GM18519 (cell line): ENCODE measurements around the gene AP2B1.

Experiments
- ATAC-seq: cut with Tn5 transposase; IDR thresholded peaks from one replicate; pipeline ENCODE4 v1.9.1; 2021; ENCODE audit warnings: mild to moderate bottlenecking, moderate library complexity; ENCODE audit not compliant: unreplicated experiment, low FRiP score

Gene AP2B1

GRCh38 chr17:35725802-35726126, 138.6 kb downstream of the AP2B1 start:
- ATAC-seq: no peak

GRCh38 chr17:35726127-35726952, 139.2 kb downstream of the AP2B1 start:
- ATAC-seq: no peak

GRCh38 chr17:35726953-35727460, 139.9 kb downstream of the AP2B1 start:
- ATAC-seq: no peak

DNA sequence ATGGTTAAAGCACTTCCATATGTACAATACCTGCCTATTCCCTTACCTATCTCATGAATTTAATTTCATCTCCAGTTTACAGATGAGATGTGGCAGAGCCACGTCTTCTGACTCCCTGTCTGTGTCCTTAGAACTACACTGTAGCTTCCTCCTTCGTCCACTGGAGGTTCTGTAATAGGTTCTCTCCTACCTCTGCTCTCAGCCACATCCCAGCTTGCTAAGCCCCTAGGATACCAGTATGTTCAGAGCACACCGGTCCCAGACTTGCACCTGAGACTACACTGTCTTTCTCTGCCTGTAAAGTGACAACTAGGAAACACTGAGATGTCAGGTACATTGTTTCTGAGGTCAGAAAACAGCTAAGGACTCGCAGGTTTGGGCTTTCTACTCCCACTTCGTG, 140.5 kb downstream of the AP2B1 start:
- ATAC-seq: no peak

GRCh38 chr17:35728551-35728950, 141.4 kb downstream of the AP2B1 start:
- no peak for ATAC-seq

DNA sequence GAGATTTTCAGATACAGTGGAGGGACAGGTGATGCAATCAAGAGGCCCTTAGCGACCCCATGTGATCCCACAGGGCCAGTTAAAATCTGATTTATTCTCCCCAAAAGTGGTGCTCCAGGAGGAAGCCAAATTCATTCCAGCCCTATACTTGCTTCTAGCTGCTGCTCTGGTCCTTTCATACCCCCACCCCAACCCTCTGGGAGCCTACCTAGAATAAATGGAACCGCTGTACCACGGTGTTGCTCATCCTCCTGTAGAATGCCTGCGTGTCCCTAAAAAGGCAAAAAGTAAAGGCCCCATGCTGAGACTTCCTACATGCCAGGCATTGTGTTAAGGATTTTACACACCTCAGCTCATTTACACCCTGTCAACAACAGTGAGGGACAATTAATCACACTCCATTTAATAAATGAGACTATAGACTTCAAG, 142.3 kb downstream of the AP2B1 start:
- ATAC-seq: no peak

DNA sequence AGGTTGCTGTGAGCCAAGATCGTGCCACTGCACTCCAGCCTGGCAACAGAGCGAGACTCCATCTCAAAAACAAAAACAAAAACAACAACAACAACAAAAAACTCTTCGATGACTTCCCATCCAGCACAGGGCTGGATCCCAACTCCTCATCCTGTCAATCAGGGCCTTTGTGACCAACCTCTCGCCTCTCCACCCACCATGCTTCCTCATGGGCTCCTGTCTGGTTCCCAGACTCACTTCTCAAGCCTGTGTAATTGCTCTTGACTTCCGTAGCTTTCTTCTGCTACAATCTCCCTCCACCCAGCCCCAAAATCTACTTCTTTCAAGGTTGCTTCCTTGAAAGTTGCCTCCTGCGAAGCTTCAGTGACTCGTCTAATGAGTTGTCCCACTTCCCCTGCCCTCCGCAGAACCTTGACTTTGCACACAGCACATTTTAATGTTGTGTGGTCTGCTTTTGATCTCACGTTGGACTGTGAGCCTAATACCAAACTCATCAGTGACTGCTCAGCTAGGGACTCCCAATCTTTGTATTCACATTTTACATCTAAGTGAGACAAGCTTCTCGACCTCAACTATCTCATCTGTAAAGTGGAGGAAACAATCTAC, 143.4 kb downstream of the AP2B1 start:
- no peak for ATAC-seq

DNA sequence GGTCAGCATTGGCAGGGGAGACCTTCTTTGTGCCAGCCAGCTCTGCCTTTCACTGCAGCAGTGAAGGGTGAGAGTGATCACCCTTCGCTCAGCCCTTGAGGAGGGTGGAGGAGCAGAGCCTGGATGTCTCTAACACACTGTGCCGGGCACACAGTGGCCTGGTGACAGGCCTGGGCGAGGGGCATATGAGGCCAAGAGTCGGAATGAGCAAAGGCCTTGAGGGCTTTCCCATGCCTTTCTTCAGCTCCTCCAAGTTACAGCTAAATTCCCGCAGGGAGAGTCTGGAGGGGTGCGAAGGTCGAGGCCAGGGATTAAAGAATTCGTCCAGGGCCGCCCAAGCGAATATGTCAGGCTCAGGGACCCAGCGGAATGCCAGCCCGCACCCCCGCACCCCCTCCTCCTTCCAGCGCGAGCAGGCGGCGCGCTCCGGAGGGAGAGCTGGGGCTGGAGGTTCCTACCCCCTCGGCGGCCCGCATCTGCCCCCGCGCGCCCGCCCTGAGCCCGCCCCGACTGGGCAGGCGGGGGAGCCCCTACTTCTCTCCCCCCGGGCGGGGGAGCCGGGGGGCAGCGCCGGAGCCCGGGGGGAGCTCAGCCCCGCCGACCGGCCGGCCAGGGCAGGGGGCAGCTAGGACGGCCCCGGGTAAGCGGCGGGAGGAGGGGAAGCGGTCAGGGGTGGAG, 144.3 kb downstream of the AP2B1 start, which contains the start of gene RASL10B:
RASL10B (plus strand) TSS at position 401 of the 678 bp plus-strand sequence. CDS start 3,546 bp downstream, outside the sequence.
- no peak for ATAC-seq

DNA sequence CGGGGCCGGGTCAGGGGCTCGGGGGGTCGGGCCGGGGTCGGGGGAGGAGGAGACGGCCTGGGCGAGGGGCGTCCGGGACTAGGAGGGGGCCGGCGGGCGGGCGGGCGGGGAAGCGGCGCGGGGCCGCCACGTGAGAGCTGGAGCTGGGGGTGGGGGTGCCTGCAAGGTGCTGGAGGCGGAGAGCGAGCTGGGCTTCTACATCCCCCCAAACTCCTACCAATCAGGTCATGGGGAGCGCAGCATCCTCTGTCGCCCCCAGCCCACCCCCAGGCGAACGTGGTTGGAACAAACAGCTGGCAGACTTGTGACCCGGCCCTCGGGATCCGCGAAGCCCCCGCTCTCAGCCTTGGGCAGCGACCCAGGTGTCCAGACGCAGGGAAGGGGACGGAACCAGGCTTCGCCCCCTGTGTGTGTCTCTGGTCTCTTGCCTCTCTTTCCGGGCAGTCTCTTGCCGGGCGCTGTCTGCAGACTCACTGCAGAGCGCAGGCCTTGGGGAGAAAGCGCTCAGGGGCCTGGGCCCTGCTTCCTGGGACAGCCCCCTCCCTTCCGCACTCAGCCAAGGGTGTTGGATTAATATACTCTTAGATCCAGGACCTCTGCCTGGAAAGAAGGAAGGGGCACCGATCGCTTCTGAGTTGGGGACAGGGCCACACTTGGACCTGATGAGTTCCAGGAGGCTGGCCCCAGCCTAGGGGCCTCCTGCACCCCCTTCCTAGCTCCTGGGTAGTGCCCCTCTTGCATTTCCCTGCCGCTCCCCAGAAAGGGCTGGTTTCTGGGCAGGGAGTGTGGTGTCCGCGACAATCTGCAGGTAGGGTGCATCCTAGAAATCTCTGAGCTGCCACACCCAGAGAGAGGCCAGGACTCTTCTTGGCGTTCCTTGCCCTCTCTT, 145.0 kb downstream of the AP2B1 start:
- ATAC-seq: no peak

DNA sequence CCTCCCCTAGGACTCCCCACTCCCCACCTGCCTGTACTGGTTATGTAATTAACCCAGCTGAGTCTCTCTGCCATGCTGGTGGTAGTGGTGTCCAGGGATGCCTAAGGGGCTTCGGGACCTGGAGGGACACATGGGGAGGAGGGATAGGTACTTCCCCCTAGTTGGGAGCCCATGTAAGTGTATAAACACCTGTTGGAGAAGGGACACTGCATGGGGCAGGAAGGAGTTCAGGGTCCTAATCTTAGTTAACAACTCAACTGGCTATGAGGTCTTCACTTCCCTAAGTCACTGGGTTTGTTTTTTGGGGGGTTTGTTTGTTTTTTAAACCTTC, 145.6 kb downstream of the AP2B1 start:
- ATAC-seq: no peak

GRCh38 chr17:35733366-35733765, 146.2 kb downstream of the AP2B1 start:
- no peak for ATAC-seq

GRCh38 chr17:35734396-35734795, 147.3 kb downstream of the AP2B1 start:
- no peak for ATAC-seq

DNA sequence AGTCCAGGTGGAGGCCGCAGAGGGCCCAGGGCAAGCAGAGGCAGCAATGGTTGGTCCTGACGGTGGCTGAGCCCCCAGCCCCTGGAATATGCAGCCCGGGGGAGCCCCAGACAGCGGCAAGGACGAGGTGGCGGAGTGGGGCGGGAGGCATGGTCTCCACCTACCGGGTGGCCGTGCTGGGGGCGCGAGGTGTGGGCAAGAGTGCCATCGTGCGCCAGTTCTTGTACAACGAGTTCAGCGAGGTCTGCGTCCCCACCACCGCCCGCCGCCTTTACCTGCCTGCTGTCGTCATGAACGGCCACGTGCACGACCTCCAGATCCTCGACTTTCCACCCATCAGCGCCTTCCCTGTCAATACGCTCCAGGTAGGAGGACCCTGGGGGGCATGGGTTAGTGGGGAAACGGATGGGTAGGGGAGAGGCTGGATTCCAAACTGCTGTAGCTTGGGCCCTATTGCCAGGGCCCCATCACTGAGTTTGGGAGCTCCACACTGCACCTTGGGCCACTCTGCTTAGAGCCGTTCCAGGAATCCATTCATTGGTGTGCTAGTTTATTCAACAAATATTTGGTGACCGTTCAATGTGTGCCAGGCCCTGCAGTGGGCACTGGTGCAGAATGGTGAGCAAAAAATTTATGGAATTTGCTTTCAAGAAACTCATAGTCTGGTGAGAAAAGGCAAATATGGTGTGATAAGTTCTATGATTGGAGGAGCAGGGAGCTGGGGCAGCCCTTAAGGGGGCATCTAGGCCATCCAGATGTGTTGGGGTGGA, 148.1 kb downstream of the AP2B1 start:
- ATAC-seq: no peak

- no peak for ATAC-seq
Observed at GRCh38 chr17:35736236-35736635, 149.1 kb downstream of the AP2B1 start.

- ATAC-seq: no peak
Observed at GRCh38 chr17:35738519-35739133, 151.5 kb downstream of the AP2B1 start.

DNA sequence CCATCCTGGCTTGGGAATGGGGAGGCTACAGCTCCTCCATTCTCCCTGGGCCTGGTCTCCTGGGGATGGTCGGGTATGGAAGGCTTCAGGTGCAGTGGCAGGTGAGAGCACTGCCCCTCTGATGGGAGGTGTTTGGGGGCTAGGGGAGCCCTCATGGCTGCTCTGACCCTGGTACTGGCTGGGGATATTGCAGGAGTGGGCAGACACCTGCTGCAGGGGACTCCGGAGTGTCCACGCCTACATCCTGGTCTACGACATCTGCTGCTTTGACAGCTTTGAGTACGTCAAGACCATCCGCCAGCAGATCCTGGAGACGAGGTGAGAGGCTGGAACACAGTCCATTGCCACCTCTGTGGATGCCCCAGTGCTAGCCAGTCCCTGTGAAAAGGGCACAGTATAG, 153.1 kb downstream of the AP2B1 start:
- ATAC-seq: no peak

GRCh38 chr17:35740997-35741931, 154.1 kb downstream of the AP2B1 start:
- ATAC-seq: no peak

- no peak for ATAC-seq
Observed at GRCh38 chr17:35742496-35742895, 155.4 kb downstream of the AP2B1 start.
